ENCODE measurements around the gene NFKBIE. TPM values are rescaled to one million over a fixed set of nuclear protein-coding genes. Genes with fewer than 3 reads are reported as not detected.

The NFKBIE gene
- total RNA-seq, 1 experiment from 2014 or later = 7.4 TPM

DNA sequence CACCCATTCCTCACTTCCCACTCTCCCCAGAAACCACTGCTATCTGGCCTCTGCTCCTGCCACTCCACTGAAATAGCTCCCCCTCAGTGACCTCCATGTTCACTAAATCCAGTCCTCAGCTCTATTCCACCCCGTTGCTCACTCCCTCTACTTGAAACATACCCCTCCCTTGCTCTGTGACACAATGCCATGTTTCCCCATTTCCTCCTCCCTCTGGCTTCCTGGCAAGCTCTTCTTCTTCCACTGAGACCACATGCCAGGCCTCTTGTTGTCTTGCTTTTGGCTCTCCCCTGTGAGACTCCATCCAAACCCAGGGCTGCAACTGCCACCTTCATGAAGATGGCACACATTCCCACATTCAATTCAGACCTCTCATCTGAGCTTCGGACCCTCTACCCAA lies 18.8 kb upstream of the NFKBIE start:
- DNase-seq (no peak), ATAC-seq (no peak)
- intact Hi-C loops (cut with micrococcal nuclease) = no loop called here
- Histone ChIP-seq H3K9me3 (ENCODE audit: low read length) (no peaks in the 10 kb centered on the region), H3K27me3 (ENCODE audit: low read length) (peaks cover 61% of the 10 kb centered on the region), H3K79me2 (ENCODE audit: low read length) (no peaks in the 10 kb centered on the region), H4K20me1 (ENCODE audit: low read length) (no peaks in the 10 kb centered on the region), H3F3A (ENCODE audit: low read length, unreplicated experiment) (no peaks in the 10 kb centered on the region), H2AFZ (ENCODE audit: low read length) (no peak overlapping the region), H3K4me2 (ENCODE audit: low read length) (no peak overlapping the region), H3K9ac (ENCODE audit: low read length) (no peak overlapping the region), H3K36me3 (ENCODE audit: low read depth, low read length) (no peaks in the 10 kb centered on the region), H3K4me3 (ENCODE audit: low read length) (no peak overlapping the region), H3K9me2 (replicated peaks; ENCODE audit: low read length) (no peaks in the 10 kb centered on the region), H3K4me1 (ENCODE audit: insufficient read depth, low read length) (peaks cover 4% of the 10 kb centered on the region; the same call in 1 of the 2 replicates), H3K27ac (ENCODE audit: low read length) (no peak overlapping the region)
- BruUV-seq (replicated peaks) = no TSS peak
- ChIA-PET CTCF (no interaction called here), POLR2A (ENCODE audit: unreplicated experiment) (no interaction called here)
- no peak for TF ChIP-seq EZH2phosphoT487 (IDR thresholded peaks at IDR 0.05; ENCODE audit: borderline replicate concordance, low read length)

DNA sequence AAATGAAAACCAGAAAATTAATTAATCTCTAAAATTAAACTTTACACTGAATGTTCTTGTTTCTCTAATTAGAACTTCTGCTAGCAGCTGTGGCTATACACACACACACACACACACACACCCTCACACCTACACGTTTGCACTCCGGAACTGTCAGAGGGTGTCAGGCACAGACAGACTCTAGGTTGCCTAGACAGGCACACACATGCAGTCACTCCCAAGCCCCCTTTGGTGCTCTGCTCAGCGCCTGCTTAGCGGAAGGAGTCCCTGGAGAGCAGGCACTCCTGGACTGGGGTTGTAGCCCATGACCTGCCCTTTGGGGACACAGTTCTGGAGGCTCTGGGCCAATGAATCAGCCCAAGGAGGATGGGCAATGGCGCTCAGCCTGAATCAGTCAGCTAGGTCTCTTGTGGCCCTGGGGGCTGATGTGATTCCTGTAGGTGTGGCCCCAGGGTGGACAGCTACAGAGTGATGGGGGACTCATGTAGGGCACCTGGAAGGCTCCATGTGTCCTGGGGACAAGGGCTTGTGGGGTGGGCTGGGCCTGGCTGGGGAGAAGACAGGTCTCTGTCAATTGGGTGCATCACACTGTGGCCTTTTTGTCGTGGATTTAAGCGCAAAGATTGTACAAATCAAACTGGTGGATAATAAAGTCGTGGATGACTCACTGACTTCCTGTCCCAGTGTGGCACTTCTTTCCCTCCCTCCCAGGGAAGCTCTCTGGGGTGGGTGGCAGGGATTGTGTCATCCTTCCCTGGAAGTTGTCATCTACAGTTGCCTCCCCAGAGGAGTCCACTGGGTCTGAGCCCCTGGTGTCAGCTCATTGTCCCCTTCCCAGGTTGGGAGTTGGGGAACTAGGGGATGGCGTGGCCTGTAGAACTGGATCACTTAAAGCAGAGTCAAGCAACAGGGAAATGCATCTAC lies 13.7 kb upstream of the NFKBIE start:
- no peaks in the 10 kb centered on the region for H3K9me3 ChIP-seq (ENCODE audit: low read length)
- H3K4me1 ChIP-seq (ENCODE audit: insufficient read depth, low read length) = peaks cover 8% of the 10 kb centered on the region; the same call in 1 of the 2 replicates
- DNase-seq = no peak
- no peak overlapping the region for H2AFZ ChIP-seq (ENCODE audit: low read length)
- TF ChIP-seq, protein P1, sequence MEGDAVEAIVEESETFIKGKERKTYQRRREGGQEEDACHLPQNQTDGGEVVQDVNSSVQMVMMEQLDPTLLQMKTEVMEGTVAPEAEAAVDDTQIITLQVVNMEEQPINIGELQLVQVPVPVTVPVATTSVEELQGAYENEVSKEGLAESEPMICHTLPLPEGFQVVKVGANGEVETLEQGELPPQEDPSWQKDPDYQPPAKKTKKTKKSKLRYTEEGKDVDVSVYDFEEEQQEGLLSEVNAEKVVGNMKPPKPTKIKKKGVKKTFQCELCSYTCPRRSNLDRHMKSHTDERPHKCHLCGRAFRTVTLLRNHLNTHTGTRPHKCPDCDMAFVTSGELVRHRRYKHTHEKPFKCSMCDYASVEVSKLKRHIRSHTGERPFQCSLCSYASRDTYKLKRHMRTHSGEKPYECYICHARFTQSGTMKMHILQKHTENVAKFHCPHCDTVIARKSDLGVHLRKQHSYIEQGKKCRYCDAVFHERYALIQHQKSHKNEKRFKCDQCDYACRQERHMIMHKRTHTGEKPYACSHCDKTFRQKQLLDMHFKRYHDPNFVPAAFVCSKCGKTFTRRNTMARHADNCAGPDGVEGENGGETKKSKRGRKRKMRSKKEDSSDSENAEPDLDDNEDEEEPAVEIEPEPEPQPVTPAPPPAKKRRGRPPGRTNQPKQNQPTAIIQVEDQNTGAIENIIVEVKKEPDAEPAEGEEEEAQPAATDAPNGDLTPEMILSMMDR (conservative IDR thresholded peaks at IDR 0.05; ENCODE audit: low read depth, low read length) = no peak
- no peak for TF ChIP-seq EZH2phosphoT487 (IDR thresholded peaks at IDR 0.05; ENCODE audit: borderline replicate concordance, low read length)
- ATAC-seq = peak; percentile 55
- no peak overlapping the region for H3K4me3 ChIP-seq (ENCODE audit: low read length)
- H3K79me2 ChIP-seq (ENCODE audit: low read length) = no peaks in the 10 kb centered on the region
- H3K27me3 ChIP-seq (ENCODE audit: low read length) = peaks cover 17% of the 10 kb centered on the region
- H3K9me2 ChIP-seq (replicated peaks; ENCODE audit: low read length) = no peaks in the 10 kb centered on the region
- intact Hi-C loops (cut with micrococcal nuclease) = no loop called here
- 0 out of 2 replicates have a peak overlapping the region, but pooled peaks have one; percentile 22 for H3K4me2 ChIP-seq (ENCODE audit: low read length)
- BruUV-seq (replicated peaks) = no TSS peak
- H3K36me3 ChIP-seq (ENCODE audit: low read depth, low read length) = no peaks in the 10 kb centered on the region
- CTCF ChIA-PET = no interaction called here
- H3F3A ChIP-seq (ENCODE audit: low read length, unreplicated experiment) = no peaks in the 10 kb centered on the region
- no peaks in the 10 kb centered on the region for H4K20me1 ChIP-seq (ENCODE audit: low read length)
- POLR2A ChIA-PET (ENCODE audit: unreplicated experiment) = no interaction called here
- H3K27ac ChIP-seq (ENCODE audit: low read length) = no peak overlapping the region
- H3K9ac ChIP-seq (ENCODE audit: low read length) = no peak overlapping the region

DNA sequence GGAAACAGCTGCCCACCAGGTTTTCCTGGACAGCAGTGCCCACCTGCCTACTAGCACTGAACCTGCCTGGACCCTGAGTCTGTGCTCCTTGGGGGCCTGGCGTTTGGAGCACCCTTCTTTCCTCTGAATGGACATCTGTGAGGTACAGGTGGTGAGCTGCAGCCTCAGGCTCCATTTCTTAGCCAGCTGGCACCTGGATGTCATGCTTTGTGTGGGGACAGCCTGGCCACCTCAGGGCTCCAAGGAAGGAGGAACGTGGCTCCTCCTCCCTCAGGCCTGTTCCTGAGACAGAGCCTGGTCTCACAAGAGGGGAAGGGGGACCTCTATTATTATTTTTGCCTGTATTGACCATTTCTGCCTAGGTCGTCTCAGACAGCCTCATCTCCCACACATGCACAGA lies 13.0 kb upstream of the NFKBIE start:
- CTCF ChIA-PET = no interaction called here

More for the DNA sequence above, 13.0 kb upstream of the NFKBIE start:
- Histone ChIP-seq H3K9me2 (replicated peaks; ENCODE audit: low read length) (no peaks in the 10 kb centered on the region), H4K20me1 (ENCODE audit: low read length) (no peaks in the 10 kb centered on the region), H3K4me3 (ENCODE audit: low read length) (no peak overlapping the region), H3K27ac (ENCODE audit: low read length) (no peak overlapping the region), H3K4me2 (ENCODE audit: low read length) (no peak overlapping the region), H3F3A (ENCODE audit: low read length, unreplicated experiment) (no peaks in the 10 kb centered on the region), H3K4me1 (ENCODE audit: insufficient read depth, low read length) (peaks cover 8% of the 10 kb centered on the region; the same call in 1 of the 2 replicates), H3K9me3 (ENCODE audit: low read length) (no peaks in the 10 kb centered on the region), H2AFZ (ENCODE audit: low read length) (no peak overlapping the region), H3K27me3 (ENCODE audit: low read length) (peaks cover 10% of the 10 kb centered on the region), H3K36me3 (ENCODE audit: low read depth, low read length) (no peaks in the 10 kb centered on the region), H3K9ac (ENCODE audit: low read length) (no peak overlapping the region), H3K79me2 (ENCODE audit: low read length) (no peaks in the 10 kb centered on the region)
- POLR2A ChIA-PET (ENCODE audit: unreplicated experiment) = no interaction called here
- TF ChIP-seq EZH2 (IDR thresholded peaks at IDR 0.05; ENCODE audit: low read length, unreplicated experiment) (no peak), EZH2phosphoT487 (IDR thresholded peaks at IDR 0.05; ENCODE audit: borderline replicate concordance, low read length) (no peak)
- TF ChIP-seq, protein P1 (conservative IDR thresholded peaks at IDR 0.05; ENCODE audit: low read depth, low read length) = no peak
- DNase-seq = no peak
- no TSS peak for BruUV-seq (replicated peaks)
- no peak for ATAC-seq
- intact Hi-C loops (cut with micrococcal nuclease) = no loop called here
